ENCODE measurements around the gene RNF220. TPM values are rescaled to one million over a fixed set of nuclear protein-coding genes. Genes with fewer than 3 reads are reported as not detected.

Gene RNF220
- total RNA-seq, 2 donors from 2014 or later, result 86.8 to 92.1 TPM

DNA sequence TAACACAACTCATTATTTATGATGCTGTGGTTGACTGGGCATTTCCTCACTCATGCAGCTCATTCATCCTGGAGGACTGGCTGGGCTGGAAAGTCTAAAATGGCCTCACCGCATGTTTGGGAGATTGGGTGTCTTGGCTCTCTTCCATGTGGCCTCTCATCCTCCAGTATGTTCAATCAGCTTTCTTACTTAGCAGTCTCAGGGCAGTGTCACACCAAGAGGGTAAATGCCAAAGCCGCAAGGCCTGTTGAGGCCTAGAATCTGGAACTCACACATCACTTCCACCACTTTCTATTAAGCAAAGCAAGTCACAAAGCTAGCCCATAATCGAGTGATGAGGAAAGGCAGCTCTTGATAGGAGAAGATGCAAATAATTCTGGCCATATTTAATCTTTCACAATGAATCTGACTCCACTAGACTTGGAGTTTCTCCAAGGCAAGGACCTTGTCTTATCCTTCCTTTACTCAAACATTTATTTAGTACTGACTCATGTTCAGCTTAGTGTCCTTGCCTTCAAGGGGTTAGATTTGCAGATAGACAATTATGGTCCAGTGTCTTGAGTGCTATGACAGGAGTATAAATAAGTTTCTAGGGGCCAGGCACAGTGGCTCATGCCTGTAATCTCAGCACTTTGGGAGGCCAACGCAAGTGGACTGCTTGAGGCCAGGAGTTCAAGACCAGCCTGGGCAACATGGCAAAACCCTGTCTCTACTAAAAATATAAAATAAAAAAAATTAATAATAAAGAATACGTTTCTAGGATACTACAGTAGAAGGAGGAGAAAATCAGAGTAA lies 224.1 kb downstream of the RNF220 start:
- ATAC-seq (replicated peaks in 1 of 2), result no peak
- DNase-seq, result no peak
- Mint-ChIP-seq H3K27me3 (ENCODE audit: low read depth) (no peaks in the 10 kb centered on the region), H3K36me3 (ENCODE audit: insufficient read depth in 2 of 2) (peaks cover 2 to 3% of the 10 kb centered on the region in 2 donors), H3K9me3 (peaks cover 0 to 5% of the 10 kb centered on the region in 2 donors), H3K4me1 (ENCODE audit: low read depth) (peaks cover 30% of the 10 kb centered on the region), H3K4me3 (no peak overlapping the region), H3K27ac (no peak overlapping the region)

GRCh38 chr1:44630116-44630515 lies 225.1 kb downstream of the RNF220 start:
- Mint-ChIP-seq H3K27ac (peak overlapping the region; percentile 53), H3K36me3 (ENCODE audit: insufficient read depth in 2 of 2) (peaks cover 2 to 3% of the 10 kb centered on the region in 2 donors), H3K4me3 (peak overlapping the region; percentile 58 to 94), H3K9me3 (peaks cover 0 to 5% of the 10 kb centered on the region in 2 donors), H3K27me3 (ENCODE audit: low read depth) (no peaks in the 10 kb centered on the region), H3K4me1 (ENCODE audit: low read depth) (peaks cover 39% of the 10 kb centered on the region)
- DNase-seq, result no peak
- ATAC-seq (replicated peaks in 1 of 2), result no peak

GRCh38 chr1:44631333-44631646 lies 226.2 kb downstream of the RNF220 start:
- H3K4me3 Mint-ChIP-seq, result peak overlapping the region; percentile 58 to 94
- peaks cover 2 to 10% of the 10 kb centered on the region in 2 donors for H3K36me3 Mint-ChIP-seq (ENCODE audit: insufficient read depth in 2 of 2)
- ATAC-seq (replicated peaks in 1 of 2) (peak in 1 of 2 donors; percentile 11), DNase-seq (no peak)
- H3K9me3 Mint-ChIP-seq, result peaks cover 0 to 5% of the 10 kb centered on the region in 2 donors
- peak overlapping the region; percentile 53 for H3K27ac Mint-ChIP-seq
- H3K27me3 Mint-ChIP-seq (ENCODE audit: low read depth), result no peaks in the 10 kb centered on the region
- peaks cover 40% of the 10 kb centered on the region for H3K4me1 Mint-ChIP-seq (ENCODE audit: low read depth)

DNA sequence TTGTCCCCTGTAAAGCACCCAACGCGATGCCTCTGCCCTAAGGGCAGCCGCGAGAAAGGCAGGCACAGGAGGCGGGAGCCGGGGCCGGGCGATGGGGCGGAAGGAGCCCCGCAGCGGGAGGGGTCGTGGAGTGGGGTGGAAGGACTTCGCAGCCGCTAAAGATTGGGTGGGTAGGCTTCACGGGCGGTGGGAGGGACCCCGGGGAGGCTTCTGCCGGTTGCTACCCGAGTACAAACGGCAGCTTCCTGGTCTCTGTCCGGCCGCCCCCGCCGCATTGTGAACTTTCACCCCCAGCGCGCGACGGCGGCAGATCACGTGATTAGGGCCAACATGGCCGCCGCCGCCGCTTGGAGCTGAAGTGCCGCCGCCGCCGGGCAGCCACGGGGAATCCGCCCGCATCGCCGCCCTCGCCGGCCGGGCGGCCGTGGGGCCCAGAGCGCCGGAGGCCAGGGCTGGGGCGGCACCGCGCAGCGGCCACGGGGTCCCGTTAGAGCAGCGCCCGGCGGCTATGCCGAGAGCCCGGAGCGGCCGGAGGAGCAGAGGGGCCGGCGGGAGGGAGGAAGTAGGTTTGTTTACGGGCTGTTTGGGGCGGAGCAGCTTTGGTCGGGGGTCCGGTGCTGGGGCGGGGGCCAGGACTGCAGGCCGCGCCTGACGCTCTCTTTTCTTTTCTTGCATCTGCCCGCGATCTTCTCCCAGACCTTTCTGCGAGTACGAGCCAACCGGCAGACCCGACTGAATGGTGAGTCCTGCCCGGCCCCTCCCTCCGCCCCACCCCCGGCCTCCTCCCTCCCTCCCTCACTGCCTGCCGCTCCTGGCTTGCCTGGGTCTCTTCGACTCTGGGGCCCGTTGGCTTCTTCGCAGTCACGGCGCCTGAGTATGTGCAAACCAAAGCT lies 226.8 kb downstream of the RNF220 start:
- H3K9me3 Mint-ChIP-seq, result peaks cover 0 to 5% of the 10 kb centered on the region in 2 donors

GRCh38 chr1:44632598-44632997 lies 227.5 kb downstream of the RNF220 start:
- DNase-seq, result peak in 1 of 2 donors; percentile 13
- peak in 1 of 2 donors; percentile 13 for ATAC-seq (replicated peaks in 1 of 2)
- Mint-ChIP-seq H3K27me3 (ENCODE audit: low read depth) (no peaks in the 10 kb centered on the region), H3K4me1 (ENCODE audit: low read depth) (peaks cover 40% of the 10 kb centered on the region), H3K27ac (peak overlapping the region; percentile 72), H3K36me3 (ENCODE audit: insufficient read depth in 2 of 2) (peaks cover 2 to 14% of the 10 kb centered on the region in 2 donors), H3K4me3 (peak overlapping the region; percentile 58 to 94), H3K9me3 (peaks cover 0 to 5% of the 10 kb centered on the region in 2 donors)

More for the DNA sequence above, 226.8 kb downstream of the RNF220 start:
- Mint-ChIP-seq H3K4me1 (ENCODE audit: low read depth) (peaks cover 40% of the 10 kb centered on the region), H3K36me3 (ENCODE audit: insufficient read depth in 2 of 2) (peaks cover 2 to 11% of the 10 kb centered on the region in 2 donors), H3K4me3 (peak overlapping the region; percentile 58 to 94), H3K27ac (peak overlapping the region; percentile 72), H3K27me3 (ENCODE audit: low read depth) (no peaks in the 10 kb centered on the region)
- DNase-seq (peak; percentile 92 to 94), ATAC-seq (replicated peaks in 1 of 2) (peak; percentile 83)

DNA sequence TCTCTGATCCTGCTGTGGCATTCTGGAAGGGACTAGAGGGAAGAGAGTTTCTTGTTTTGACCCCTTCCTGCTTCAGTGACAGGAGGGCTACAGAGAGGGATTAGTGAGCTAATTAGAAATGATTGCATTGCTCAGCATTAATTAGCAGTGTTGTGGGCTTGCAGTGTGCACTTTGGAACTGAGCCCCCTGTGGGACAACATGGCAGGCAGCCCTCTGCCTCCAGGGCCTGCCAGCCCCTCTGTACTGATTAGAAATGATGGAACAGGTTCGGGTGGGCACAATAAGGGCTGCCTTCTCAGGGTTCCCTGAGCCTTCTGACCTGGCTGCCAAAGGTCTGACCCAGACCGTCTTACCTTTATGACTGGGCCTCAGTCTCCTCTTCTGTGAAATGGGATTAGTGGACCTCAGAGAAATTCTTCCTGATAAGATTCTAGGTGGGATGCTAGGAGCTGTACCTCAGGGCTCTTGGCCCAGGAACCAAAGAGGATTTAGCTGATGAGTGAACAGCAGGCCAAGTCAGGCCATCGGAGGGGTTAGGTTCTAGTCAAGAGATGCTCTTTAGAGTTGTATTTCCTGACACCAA lies 229.6 kb downstream of the RNF220 start:
- H3K27ac Mint-ChIP-seq, result peak overlapping the region; percentile 7
- no peak for ATAC-seq (replicated peaks in 1 of 2)
- H3K9me3 Mint-ChIP-seq, result peaks cover 0 to 5% of the 10 kb centered on the region in 2 donors
- H3K4me1 Mint-ChIP-seq (ENCODE audit: low read depth), result peaks cover 40% of the 10 kb centered on the region
- DNase-seq, result no peak
- peak overlapping the region in 1 of 2 donors; percentile 4 for H3K4me3 Mint-ChIP-seq
- no peaks in the 10 kb centered on the region for H3K27me3 Mint-ChIP-seq (ENCODE audit: low read depth)
- H3K36me3 Mint-ChIP-seq (ENCODE audit: insufficient read depth in 2 of 2), result peaks cover 2 to 14% of the 10 kb centered on the region in 2 donors

GRCh38 chr1:44635439-44635838 lies 230.4 kb downstream of the RNF220 start:
- Mint-ChIP-seq H3K27ac (no peak overlapping the region), H3K9me3 (peaks cover 0 to 4% of the 10 kb centered on the region in 2 donors), H3K4me3 (no peak overlapping the region), H3K4me1 (ENCODE audit: low read depth) (peaks cover 37% of the 10 kb centered on the region), H3K27me3 (ENCODE audit: low read depth) (no peaks in the 10 kb centered on the region), H3K36me3 (ENCODE audit: insufficient read depth in 2 of 2) (peaks cover 2 to 14% of the 10 kb centered on the region in 2 donors)
- no peak for DNase-seq
- ATAC-seq (replicated peaks in 1 of 2), result no peak

- Mint-ChIP-seq H3K4me3 (no peak overlapping the region), H3K4me1 (ENCODE audit: low read depth) (peaks cover 30% of the 10 kb centered on the region), H3K9me3 (no peaks in the 10 kb centered on the region), H3K27me3 (ENCODE audit: low read depth) (no peaks in the 10 kb centered on the region), H3K36me3 (ENCODE audit: insufficient read depth in 2 of 2) (peaks cover 0 to 14% of the 10 kb centered on the region in 2 donors), H3K27ac (no peak overlapping the region)
- no peak for DNase-seq
- no peak for ATAC-seq (replicated peaks in 1 of 2)
Measured at GRCh38 chr1:44636083-44636687, 231.1 kb downstream of the RNF220 start.

- peaks cover 27% of the 10 kb centered on the region for H3K4me1 Mint-ChIP-seq (ENCODE audit: low read depth)
- no peak overlapping the region for H3K4me3 Mint-ChIP-seq
- H3K9me3 Mint-ChIP-seq, result no peaks in the 10 kb centered on the region
- ATAC-seq (replicated peaks in 1 of 2), result no peak
- no peaks in the 10 kb centered on the region for H3K27me3 Mint-ChIP-seq (ENCODE audit: low read depth)
- no peak overlapping the region for H3K27ac Mint-ChIP-seq
- DNase-seq, result no peak
- H3K36me3 Mint-ChIP-seq (ENCODE audit: insufficient read depth in 2 of 2), result peaks cover 0 to 14% of the 10 kb centered on the region in 2 donors
Measured at GRCh38 chr1:44636688-44637598, 231.9 kb downstream of the RNF220 start.

DNA sequence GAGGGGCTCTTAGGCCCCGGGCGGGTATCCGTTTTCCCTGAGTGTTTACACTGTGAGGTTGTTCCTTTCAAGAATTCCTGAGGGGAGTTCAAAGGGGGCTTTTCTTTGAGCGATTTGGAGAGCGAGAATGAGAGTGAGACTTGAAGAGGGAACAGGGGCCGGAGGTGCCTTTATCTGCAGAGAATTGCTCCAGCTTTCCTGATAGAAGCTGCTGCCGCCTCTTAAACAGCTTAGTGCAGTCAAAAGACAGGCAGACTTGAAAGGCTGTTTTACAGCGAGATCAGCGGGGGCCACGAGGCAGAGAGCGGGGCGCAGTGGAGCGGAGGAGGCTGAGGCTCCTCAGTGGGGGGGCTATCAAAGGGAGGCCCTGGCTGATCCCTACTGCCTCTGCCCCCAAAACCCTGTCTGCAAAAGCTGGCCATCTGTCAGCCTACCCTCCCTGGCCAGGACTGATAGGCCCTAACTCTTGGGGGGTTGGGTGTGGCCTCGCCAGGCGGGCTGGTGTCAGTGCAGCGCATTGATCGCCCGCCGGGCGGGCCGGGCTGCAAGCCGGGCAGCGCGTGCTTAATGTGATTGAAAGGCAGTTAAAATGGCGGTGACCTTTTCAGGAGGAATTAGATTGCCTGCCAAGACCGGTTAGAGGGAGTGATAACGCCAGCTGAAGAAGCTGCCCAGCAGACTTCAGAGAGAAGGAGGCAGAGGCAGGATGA lies 232.8 kb downstream of the RNF220 start:
- no peaks in the 10 kb centered on the region for H3K27me3 Mint-ChIP-seq (ENCODE audit: low read depth)
- no peak overlapping the region for H3K4me3 Mint-ChIP-seq

DNA sequence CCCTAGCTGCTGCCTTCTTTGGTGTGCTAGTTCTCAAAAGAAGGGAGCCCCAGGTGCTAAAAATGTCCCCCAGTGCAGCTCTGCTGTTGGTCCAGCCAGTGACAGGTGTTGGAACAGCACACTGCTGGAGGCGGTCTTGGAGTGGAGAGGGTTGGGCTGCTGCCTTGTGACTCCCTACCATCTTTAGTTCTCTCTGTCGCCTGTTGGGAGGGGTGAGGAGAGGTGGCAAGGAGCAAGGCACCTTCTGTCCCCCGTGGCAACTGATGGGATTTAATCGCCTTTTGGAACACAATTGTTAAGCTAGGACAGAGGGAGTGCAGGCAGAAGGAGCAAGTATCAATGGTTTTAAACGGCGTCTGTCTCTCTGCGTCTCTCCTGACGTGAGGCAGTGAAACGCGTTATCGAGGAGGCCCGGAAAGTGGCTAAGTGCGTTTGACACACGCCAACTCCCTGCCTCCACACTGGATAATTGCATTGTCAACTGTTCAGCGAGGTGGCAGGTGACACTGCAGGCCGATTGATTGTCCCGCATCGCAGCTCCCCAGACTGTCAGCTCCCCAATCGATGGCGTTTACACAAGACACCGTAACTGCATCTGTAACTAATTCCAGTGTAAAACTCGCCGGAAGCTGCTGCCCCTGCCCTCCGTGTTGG lies 235.3 kb downstream of the RNF220 start:
- Mint-ChIP-seq H3K27me3 (ENCODE audit: low read depth) (no peaks in the 10 kb centered on the region), H3K4me3 (no peak overlapping the region), H3K4me1 (ENCODE audit: low read depth) (no peaks in the 10 kb centered on the region), H3K36me3 (ENCODE audit: insufficient read depth in 2 of 2) (peaks cover 2 to 16% of the 10 kb centered on the region in 2 donors), H3K9me3 (no peaks in the 10 kb centered on the region), H3K27ac (no peak overlapping the region)
- ATAC-seq (replicated peaks in 1 of 2) (no peak), DNase-seq (no peak)

More for the DNA sequence above, 232.8 kb downstream of the RNF220 start:
- ATAC-seq (replicated peaks in 1 of 2), result no peak
- no peak overlapping the region for H3K27ac Mint-ChIP-seq
- H3K36me3 Mint-ChIP-seq (ENCODE audit: insufficient read depth in 2 of 2), result peaks cover 0 to 14% of the 10 kb centered on the region in 2 donors
- no peak for DNase-seq
- H3K4me1 Mint-ChIP-seq (ENCODE audit: low read depth), result peaks cover 22% of the 10 kb centered on the region
- H3K9me3 Mint-ChIP-seq, result no peaks in the 10 kb centered on the region

All from activated T-cell treated with anti-CD3 and anti-CD28 coated beads, Interleukin-2, amount 50 U/mL, for 72 hours (primary cell).